HG03520 (cell line): Measurements from ENCODE around the gene DOCK3.
"Not testable (repeated sequence)": the region's sequence is repeated elsewhere in the genome, so short reads cannot be mapped to it uniquely, and the experiment has no call there.

Experiments used
- ATAC-seq: cut with Tn5 transposase; IDR thresholded peaks from one replicate; pipeline ENCODE4 v1.9.1; 2021; ENCODE audit warnings: mild to moderate bottlenecking, moderate library complexity; ENCODE audit not compliant: unreplicated experiment

DOCK3 gene

GRCh38 chr3:50972029-50972428 lies 297.3 kb downstream of the DOCK3 start:
- no peak for ATAC-seq

DNA sequence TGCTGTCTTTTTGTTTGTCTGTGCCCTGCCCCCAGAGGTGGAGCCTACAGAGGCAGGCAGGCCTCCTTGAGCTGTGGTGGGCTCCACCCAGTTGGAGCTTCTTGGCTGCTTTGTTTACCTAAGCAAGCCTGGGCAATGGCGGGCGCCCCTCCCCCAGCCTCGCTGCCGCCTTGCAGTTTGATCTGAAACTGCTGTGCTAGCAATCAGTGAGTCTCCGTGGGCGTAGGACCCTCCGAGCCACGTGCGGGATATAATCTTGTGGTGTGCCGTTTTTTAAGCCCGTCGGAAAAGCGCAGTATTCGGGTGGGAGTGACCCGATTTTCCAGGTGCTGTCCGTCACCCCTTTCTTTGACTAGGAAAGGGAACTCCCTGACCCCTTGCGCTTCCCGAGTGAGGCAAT lies 303.9 kb downstream of the DOCK3 start:
- ATAC-seq: not testable (repeated sequence)

GRCh38 chr3:50978991-50979667 lies 304.4 kb downstream of the DOCK3 start:
- ATAC-seq: no peak

DNA sequence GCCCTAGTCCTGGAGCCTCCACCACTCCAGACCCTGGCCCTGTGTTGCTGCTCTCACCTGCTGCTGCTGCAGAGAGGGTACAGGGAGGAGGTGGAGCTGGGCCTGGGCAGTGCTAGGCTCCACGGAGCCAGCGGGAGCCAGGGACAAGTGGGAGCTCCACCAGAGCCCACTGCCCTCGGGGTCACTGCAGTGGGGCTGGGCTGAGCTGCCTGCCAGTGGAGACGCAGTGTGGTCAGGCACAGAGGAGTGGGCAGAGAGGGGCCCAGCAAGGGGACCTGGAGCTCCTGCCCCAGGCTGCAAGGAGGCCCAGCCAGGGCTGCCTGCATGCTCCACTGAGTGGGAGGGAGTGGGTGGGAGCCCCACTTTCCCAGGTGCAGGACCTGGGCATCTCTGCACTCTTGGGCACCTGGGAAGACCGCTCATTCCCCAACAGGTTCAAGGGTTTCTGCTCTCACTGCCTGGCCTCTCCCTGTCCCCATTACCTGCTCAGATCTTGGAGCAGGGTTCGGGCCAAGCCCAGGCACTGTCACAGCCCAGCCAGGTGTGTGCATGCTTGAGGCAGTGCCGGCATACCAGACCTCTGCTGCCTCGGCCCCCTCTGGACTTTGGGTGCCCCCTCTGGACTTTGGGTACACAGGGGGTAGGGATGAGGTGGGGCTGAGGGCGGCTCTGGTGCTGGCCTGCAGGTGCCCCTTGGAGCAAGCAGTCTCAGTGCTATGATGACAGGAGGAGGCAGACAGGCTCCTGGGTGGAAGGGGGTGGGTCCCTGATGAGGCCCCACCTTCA lies 308.0 kb downstream of the DOCK3 start:
- no peak for ATAC-seq

GRCh38 chr3:50983887-50984286 lies 309.2 kb downstream of the DOCK3 start:
- ATAC-seq: no peak

DNA sequence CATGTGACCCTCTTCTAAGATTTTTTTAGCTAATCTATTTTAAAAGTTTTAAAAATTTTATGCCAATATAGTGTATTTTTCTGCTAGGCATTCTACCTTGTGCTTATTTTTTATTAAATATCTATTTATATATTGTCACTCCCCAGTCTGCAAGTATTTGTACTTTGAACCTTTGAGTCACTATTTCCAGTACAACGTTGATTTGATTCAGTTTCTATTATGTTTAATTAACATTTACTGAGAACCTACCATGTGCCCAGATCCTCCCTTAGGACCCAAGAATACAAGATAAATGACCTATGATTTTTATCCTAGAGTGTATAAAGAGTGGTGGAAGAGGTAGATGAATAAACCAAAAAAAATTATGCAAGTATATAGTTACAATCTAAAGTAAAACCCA lies 311.2 kb downstream of the DOCK3 start:
- ATAC-seq: no peak

- ATAC-seq: no peak
Measured at GRCh38 chr3:50986726-50987125, 312.0 kb downstream of the DOCK3 start.

GRCh38 chr3:50994537-50994936 lies 319.8 kb downstream of the DOCK3 start:
- no peak for ATAC-seq

DNA sequence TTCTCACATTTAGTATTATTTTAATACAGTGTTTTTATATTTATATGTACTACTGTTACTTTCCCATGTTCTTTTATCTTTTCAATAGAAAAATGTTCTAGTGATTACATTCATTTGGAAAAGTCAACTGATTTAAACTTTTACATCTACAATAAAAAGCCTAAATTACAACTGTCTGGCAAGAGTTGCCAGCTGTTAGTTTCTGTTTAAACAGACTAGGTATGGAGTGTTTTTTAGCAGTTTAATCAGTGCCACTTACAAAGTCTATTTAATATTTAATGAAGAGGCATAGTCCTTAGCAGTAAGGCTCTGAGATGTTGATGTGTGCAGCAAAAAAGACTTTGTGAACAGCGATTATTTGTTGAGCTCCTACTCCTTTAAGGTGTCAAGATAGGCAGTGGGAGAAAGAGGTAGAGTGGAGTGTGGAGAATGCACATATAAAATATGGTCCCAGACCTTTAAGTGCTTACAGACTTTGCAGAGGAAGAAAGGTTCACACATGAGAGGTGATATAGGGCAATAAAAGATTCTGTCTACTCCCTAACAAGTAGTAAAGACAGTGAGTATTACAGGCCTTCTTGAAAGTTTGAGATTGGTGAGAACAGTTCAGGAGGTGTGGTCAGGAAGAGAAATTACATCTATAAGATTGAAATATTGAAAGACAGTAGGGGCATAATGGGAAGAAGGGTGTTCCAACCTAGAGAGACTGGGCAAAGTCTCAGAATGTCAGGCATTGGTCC lies 320.5 kb downstream of the DOCK3 start:
- ATAC-seq: no peak

DNA sequence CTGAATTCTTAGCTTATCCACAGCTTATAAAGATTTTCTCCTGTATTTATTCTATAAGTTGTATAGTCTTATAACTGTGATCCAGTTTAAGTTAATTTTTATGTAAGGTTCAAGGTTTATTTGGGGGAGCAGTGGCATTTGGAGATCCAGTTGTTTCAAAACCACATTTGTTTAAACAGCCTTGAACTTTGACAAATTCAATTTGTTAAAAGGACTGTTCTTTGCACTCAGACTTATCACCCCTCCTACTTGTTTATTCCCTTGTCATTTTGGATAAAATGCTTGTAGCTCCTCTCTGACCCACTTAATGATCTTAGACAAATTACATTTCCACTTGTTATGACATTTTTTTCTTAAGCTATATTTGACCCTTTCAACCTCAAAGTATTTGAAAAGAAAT lies 327.8 kb downstream of the DOCK3 start:
- no peak for ATAC-seq

- ATAC-seq: no peak
Measured at GRCh38 chr3:51004235-51004634, 329.5 kb downstream of the DOCK3 start.

GRCh38 chr3:51024121-51024520 lies 349.4 kb downstream of the DOCK3 start:
- no peak for ATAC-seq

- ATAC-seq: no peak
Measured at GRCh38 chr3:51024765-51025632, 350.3 kb downstream of the DOCK3 start.

DNA sequence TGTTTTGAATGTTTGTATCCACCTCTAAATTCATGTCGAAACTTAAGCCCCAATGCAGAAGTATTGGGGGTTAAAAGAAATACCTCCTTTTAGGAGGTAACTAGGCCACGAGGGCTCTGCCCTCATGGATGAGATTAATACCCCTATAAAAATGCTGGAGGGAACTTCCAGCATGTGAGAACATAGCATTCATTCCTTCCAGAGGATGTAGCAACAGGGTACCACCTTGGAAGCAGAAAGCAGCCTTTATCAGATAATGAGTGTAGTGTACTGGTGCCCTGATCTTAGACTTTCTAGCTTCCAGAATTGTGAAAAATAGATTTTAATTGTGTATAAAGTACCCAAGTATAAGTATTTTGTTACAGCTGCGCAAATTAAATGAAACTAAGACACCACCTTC lies 356.9 kb downstream of the DOCK3 start:
- no peak for ATAC-seq

- no peak for ATAC-seq
Measured at GRCh38 chr3:51035630-51036029, 360.9 kb downstream of the DOCK3 start.

GRCh38 chr3:51044982-51045381 lies 370.3 kb downstream of the DOCK3 start:
- no peak for ATAC-seq

- ATAC-seq: no peak
Measured at GRCh38 chr3:51052562-51052961, 377.8 kb downstream of the DOCK3 start.

DNA sequence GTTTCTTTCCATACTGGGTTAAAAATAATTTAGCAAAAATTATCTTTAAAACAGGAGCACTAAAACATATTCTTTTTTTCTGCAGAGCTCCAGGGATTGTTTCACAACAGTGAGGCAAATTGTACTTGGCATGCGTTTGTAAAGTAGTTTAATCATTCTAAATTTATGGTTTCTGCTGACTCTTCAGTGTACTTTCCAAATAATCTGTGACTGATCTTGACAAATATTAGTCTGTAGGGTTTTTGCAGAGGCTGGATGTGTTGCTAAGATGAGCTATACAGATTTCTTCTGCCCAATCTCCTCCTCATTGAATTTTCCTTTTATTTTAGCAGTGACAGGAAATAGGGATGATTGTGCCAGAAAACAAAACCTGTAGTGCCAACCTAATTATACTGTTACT lies 382.4 kb downstream of the DOCK3 start:
- no peak for ATAC-seq

GRCh38 chr3:51063053-51063452 lies 388.3 kb downstream of the DOCK3 start:
- no peak for ATAC-seq

- ATAC-seq: no peak
Measured at GRCh38 chr3:51075221-51075775, 400.6 kb downstream of the DOCK3 start.

- ATAC-seq: no peak
Measured at GRCh38 chr3:51082363-51082762, 407.6 kb downstream of the DOCK3 start.
